Fibroblast of lung (primary cell): ENCODE data around the gene PRR35.

Source experiments
- CTCF ChIP-seq, 2 donors: IDR thresholded peaks in 1 of 2; conservative IDR thresholded peaks in 1 of 2; 1 replicate in 1 of 2; 2 replicates in 1 of 2; pipeline ENCODE4 v1.5.1; 2011 to 2012; ENCODE audit warnings: low read length in 2 of 2, control low read depth in 1 of 2, inconsistent platforms in 1 of 2, low read depth in 1 of 2, mild to moderate bottlenecking in 1 of 2
- EZH2 ChIP-seq: IDR thresholded peaks from 2 replicates; pipeline ENCODE4 v1.5.1; 2012; ENCODE audit warnings: low read length, control low read depth, mild to moderate bottlenecking; ENCODE audit errors: missing control alignments

GRCh38 chr16:590815-591200, 30.6 kb downstream of the PRR35 start:
- TF ChIP-seq CTCF (conservative IDR thresholded peaks at IDR 0.05 in 1 of 2, IDR thresholded peaks at IDR 0.05 in 1 of 2; ENCODE audit: low read depth in 1 of 2, low read length in 2 of 2), result no peak
- no peak for TF ChIP-seq EZH2
